ENCODE measurements around the gene YIF1B.
"Not testable (repeated sequence)": the region's sequence is repeated elsewhere in the genome, so short reads cannot be mapped to it uniquely, and the experiment has no call there.

DNA sequence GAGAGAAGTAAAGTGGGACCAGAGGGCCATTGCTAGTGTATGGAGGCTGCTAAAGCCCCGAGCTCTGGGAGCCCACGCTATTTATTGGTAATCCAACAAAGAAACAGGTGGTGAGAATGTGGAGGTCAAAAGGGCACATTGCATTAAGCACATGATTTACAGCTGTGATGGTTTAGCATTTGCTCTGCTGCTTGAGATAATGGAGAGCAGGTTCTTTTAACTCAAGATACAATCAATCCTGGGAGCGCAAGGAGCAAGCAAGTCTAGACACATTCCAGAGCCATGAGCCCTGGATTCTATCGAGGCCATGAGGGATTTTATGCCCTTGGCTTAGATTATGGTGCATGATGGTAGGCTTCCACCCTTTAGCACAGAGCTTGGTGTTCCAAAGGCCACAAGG lies 23.3 kb upstream of the YIF1B start:
- TF ChIP-seq, protein P1, sequence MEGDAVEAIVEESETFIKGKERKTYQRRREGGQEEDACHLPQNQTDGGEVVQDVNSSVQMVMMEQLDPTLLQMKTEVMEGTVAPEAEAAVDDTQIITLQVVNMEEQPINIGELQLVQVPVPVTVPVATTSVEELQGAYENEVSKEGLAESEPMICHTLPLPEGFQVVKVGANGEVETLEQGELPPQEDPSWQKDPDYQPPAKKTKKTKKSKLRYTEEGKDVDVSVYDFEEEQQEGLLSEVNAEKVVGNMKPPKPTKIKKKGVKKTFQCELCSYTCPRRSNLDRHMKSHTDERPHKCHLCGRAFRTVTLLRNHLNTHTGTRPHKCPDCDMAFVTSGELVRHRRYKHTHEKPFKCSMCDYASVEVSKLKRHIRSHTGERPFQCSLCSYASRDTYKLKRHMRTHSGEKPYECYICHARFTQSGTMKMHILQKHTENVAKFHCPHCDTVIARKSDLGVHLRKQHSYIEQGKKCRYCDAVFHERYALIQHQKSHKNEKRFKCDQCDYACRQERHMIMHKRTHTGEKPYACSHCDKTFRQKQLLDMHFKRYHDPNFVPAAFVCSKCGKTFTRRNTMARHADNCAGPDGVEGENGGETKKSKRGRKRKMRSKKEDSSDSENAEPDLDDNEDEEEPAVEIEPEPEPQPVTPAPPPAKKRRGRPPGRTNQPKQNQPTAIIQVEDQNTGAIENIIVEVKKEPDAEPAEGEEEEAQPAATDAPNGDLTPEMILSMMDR (IDR thresholded peaks at IDR 0.05; ENCODE audit: insufficient read depth, low read length, poor library complexity, severe bottlenecking) = not testable (repeated sequence)
- TF ChIP-seq EZH2phosphoT487 (conservative IDR thresholded peaks at IDR 0.05; ENCODE audit: low read length) = not testable (repeated sequence)

All from SU-DHL-6 (cell line).